ACC112 (cell line): ENCODE measurements around the gene FOXD4L5.
"Not testable (repeated sequence)": the region's sequence is repeated elsewhere in the genome, so short reads cannot be mapped to it uniquely, and the experiment has no call there.

ENCODE experiments used
- H2AFZ ChIP-seq: fragments of 200-600 bp; sonication (generic); one replicate; pipeline ENCODE4 v1.6.0; 2017; ENCODE audit warnings: antibody characterized with exemption, low read length; ENCODE audit not compliant: unreplicated experiment
- H3K27ac ChIP-seq: fragments of 200-600 bp; sonication (generic); 2 replicates; pipeline ENCODE4 v1.5.1; 2014; ENCODE audit warnings: low read depth, mild to moderate bottlenecking, antibody characterized with exemption, low read length, moderate library complexity
- H3K27me3 ChIP-seq: fragments of 200-600 bp; sonication (generic); 2 replicates; pipeline ENCODE4 v1.6.1; 2014; ENCODE audit warnings: mild to moderate bottlenecking, antibody characterized with exemption, low read length, moderate library complexity, mixed read lengths; ENCODE audit not compliant: insufficient read depth
- H3K36me3 ChIP-seq: fragments of 200-600 bp; sonication (generic); 2 replicates; pipeline ENCODE4 v1.6.1; 2016; ENCODE audit warnings: mild to moderate bottlenecking, antibody characterized with exemption, low read length, moderate library complexity, mixed read lengths; ENCODE audit not compliant: insufficient read depth
- H3K4me1 ChIP-seq: fragments of 200-600 bp; sonication (generic); one replicate; pipeline ENCODE4 v1.6.1; 2016; ENCODE audit warnings: low read length, mixed read lengths; ENCODE audit not compliant: insufficient read depth, unreplicated experiment, control insufficient read depth
- H3K4me3 ChIP-seq: fragments of 200-600 bp; sonication (generic); 2 replicates; pipeline ENCODE4 v1.5.1; 2014; ENCODE audit warnings: mild to moderate bottlenecking, low read depth, low read length
- H3K79me2 ChIP-seq: fragments of 200-600 bp; sonication (generic); one replicate; pipeline ENCODE4 v1.6.0; 2016; ENCODE audit warnings: low read length; ENCODE audit not compliant: control insufficient read depth, unreplicated experiment, insufficient read depth

FOXD4L5 gene

DNA sequence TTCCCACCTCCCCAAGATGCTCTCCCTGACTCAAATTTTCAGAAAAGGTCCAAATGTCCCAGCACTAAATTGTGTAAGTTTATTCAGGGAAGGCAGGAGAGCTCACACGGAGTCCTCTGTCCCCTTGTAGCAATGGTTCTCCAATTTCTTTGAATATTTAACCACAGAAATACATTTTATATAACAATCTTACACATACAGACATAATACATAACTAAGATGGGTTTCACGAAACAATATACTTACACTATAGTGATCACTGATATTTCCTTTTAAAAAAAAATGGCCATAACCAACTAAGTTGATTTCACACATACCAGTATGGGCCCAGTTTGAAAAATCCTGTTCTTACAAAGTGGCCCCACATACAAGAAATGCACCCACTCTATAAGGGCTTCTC is at the start of gene FOXD4L5:
Gene FOXD4L5 (minus strand): TSS at position 101 of the 400 bp plus-strand sequence. CDS start 832 bp downstream, outside the sequence.
- not testable (repeated sequence) for H3K36me3 ChIP-seq, H3K27me3 ChIP-seq, H3K4me1 ChIP-seq, H2AFZ ChIP-seq, H3K79me2 ChIP-seq, H3K27ac ChIP-seq, H3K4me3 ChIP-seq

DNA sequence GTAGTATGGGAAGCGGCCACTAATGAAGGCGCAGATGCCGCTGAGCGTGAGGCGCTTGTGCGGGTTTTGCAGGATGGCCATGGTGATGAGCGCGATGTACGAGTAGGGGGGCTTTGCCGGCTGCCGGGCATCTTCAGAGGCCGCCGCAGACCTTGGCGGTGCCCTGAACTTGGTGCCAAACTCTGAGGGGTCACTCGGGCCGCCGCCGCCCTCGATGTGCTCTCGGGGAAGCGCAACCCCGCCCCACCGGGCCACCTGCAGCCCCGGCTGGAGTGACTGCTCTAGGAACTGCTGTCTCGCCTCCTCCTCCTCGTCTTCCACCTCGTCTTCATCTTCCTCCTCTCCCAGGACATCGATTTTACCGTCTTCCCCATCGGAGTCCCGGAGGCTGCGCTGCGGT is 1.1 kb downstream of the FOXD4L5 start:
- H3K4me1 ChIP-seq, H3K27me3 ChIP-seq, H3K27ac ChIP-seq, H3K4me3 ChIP-seq, H3K36me3 ChIP-seq, H2AFZ ChIP-seq, H3K79me2 ChIP-seq: not testable (repeated sequence)

DNA sequence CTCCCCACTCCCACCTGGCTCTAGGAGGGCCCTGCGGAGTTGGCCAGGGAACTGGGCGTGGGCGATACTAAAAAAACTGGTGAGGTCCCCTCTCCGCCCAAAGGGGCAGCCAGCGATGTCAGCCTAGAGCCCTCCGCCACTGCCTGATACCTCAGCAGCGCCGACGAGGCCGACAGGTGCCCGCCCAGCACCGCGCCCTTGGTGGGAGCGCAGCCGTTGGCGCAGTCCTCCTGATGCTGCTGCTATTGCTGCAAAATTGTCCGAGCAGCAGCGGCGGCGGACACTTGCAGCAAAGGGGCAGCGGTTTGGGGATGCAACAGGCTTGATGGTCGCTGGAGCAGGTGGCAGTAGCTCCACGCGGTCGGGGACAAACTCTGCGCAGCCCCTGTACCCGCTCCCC is 2.0 kb downstream of the FOXD4L5 start:
- not testable (repeated sequence) for H3K79me2 ChIP-seq

More for the DNA sequence above, 2.0 kb downstream of the FOXD4L5 start:
- H3K27ac ChIP-seq, H3K36me3 ChIP-seq, H2AFZ ChIP-seq, H3K4me1 ChIP-seq, H3K4me3 ChIP-seq, H3K27me3 ChIP-seq: not testable (repeated sequence)
